Inflammatory macrophage treated with lipopolysaccharide for 4 hours (primary cell): ENCODE measurements around the gene ADNP2.
A peak's percentile ranks its signal among the peaks of the same experiment; 100 is the strongest.

Source experiments
- DNase-seq: peaks from one replicate; pipeline ENCODE4 v3.0.0-alpha.2; 2020

Gene ADNP2, protein sequence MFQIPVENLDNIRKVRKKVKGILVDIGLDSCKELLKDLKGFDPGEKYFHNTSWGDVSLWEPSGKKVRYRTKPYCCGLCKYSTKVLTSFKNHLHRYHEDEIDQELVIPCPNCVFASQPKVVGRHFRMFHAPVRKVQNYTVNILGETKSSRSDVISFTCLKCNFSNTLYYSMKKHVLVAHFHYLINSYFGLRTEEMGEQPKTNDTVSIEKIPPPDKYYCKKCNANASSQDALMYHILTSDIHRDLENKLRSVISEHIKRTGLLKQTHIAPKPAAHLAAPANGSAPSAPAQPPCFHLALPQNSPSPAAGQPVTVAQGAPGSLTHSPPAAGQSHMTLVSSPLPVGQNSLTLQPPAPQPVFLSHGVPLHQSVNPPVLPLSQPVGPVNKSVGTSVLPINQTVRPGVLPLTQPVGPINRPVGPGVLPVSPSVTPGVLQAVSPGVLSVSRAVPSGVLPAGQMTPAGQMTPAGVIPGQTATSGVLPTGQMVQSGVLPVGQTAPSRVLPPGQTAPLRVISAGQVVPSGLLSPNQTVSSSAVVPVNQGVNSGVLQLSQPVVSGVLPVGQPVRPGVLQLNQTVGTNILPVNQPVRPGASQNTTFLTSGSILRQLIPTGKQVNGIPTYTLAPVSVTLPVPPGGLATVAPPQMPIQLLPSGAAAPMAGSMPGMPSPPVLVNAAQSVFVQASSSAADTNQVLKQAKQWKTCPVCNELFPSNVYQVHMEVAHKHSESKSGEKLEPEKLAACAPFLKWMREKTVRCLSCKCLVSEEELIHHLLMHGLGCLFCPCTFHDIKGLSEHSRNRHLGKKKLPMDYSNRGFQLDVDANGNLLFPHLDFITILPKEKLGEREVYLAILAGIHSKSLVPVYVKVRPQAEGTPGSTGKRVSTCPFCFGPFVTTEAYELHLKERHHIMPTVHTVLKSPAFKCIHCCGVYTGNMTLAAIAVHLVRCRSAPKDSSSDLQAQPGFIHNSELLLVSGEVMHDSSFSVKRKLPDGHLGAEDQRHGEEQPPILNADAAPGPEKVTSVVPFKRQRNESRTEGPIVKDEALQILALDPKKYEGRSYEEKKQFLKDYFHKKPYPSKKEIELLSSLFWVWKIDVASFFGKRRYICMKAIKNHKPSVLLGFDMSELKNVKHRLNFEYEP

GRCh38 chr18:80108739-80109675, at the start of gene ADNP2:
Gene ADNP2 (plus strand): TSS chr18:80109262. CDS start chr18:80117543, 8,281 bp downstream.
- DNase-seq = peak; percentile 92

- DNase-seq = no peak
These were observed 49.1 kb upstream of the ADNP2 start for GRCh38 chr18:80059945-80060344.

GRCh38 chr18:80065705-80066104, 43.4 kb upstream of the ADNP2 start:
- DNase-seq = no peak

DNA sequence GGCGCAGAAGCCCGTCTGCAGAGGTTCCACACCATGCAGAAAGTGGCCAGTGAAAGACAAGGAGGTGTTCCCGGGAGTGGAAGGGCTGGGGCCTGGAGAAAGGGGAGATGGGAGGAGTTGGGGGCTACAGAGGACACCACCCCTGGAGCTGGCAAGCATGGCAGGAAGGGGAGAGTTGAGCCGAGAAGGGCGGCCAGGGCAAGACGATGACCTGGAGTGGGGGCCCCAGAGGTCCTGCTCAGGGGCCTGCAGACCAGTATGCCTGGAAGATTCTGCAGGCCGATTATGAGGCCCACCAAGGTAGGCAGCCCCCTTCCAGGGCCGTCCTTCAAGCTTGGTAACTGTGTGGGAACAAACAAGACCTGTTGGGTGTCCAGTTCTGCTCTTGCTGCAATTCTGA, 41.7 kb upstream of the ADNP2 start:
- no peak for DNase-seq

GRCh38 chr18:80067897-80068296, 41.2 kb upstream of the ADNP2 start:
- no peak for DNase-seq

- DNase-seq = no peak
These were observed 40.3 kb upstream of the ADNP2 start for GRCh38 chr18:80068571-80069272.

- no peak for DNase-seq
These were observed 38.2 kb upstream of the ADNP2 start for GRCh38 chr18:80070825-80071224.

DNA sequence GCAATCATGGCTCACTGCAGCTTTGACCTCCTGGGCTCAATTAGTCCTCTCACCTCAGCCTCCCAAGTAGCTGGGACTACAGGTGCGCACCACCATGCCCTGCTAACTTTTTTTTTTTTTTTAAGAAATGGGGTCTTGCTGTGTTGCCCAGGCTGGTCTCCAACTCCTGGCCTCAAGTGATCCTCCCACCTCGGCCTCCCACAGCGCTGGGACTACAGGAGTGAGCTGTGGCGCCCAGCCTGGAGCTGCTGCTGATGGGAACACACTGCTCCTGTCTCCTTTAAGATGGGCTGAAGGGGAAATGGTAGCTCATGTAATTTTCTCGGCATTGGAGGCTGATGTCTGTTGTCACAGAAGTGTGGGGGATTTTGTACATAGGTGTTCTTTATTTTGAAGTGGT, 34.9 kb upstream of the ADNP2 start:
- DNase-seq = no peak

GRCh38 chr18:80074697-80075096, 34.4 kb upstream of the ADNP2 start:
- DNase-seq = no peak

GRCh38 chr18:80075940-80076339, 33.1 kb upstream of the ADNP2 start:
- DNase-seq = no peak

GRCh38 chr18:80076379-80076778, 32.7 kb upstream of the ADNP2 start:
- no peak for DNase-seq

- DNase-seq = no peak
These were observed 31.2 kb upstream of the ADNP2 start for GRCh38 chr18:80077873-80078272.

DNA sequence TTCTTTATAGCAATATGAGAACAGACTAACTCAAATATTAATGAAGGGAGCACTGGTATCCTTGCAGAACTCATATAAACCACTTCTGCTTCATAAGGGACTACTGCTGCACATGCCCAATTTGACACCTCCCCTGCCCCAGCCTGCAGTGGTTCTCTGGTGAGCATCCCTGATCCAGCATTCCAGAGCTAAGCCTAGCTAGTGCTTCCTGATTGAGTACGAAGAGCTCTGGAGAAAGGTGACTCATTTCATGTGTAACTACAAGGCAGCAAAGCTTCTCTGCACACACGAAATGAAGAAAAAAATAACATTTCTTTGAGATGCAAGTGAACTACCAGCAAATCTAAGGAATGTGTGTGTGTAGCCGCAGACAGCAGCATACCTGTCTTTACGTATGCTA, 22.8 kb upstream of the ADNP2 start:
- no peak for DNase-seq

GRCh38 chr18:80088036-80088435, 21.0 kb upstream of the ADNP2 start:
- no peak for DNase-seq

DNA sequence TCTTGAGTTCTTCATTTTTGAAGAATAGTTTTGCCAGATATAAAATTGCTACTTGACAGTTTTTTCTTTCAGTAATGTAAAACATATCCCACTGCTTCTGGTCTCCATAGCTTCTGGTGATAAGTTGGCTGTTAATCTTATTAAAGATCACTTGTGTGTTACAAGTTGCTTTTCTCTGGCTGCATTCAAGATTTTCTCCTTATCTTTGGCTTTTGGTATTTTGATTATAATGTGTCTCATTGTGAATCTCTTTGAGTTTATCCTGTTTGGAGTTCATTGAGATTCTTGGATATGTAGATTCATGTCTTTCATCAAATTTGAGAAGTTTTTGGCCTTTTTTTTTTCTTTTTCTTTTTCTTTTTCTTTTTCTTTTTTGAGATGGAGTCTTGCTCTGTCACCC, 20.2 kb upstream of the ADNP2 start:
- no peak for DNase-seq

GRCh38 chr18:80095414-80095813, 13.6 kb upstream of the ADNP2 start:
- no peak for DNase-seq

DNA sequence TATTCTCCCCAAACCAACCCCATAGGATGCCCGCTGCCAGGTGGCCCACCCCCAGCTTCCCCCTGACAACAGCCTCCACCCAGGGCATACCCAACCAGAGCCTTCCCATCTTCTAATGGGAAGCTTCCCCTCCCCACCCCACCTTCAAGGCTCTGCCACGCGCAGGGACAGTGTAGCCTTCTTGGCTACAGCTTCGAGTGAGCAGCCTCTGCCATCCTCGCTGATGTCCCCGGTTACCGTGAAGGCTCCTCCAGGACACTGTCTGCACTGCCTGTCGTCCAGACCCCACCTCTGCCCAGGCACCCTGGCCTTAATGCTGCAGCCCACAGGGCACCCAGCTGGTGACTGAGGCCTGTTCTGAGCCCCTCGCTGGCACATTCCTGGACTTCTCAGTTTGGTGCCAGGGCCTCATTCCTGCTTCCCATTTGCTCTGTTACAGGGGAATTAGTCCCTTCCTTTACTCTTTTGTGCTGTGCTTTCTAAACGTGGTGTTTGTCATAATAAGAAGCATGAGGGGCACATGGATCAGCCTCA, 13.0 kb upstream of the ADNP2 start:
- no peak for DNase-seq

GRCh38 chr18:80097201-80097600, 11.9 kb upstream of the ADNP2 start:
- DNase-seq = no peak

DNA sequence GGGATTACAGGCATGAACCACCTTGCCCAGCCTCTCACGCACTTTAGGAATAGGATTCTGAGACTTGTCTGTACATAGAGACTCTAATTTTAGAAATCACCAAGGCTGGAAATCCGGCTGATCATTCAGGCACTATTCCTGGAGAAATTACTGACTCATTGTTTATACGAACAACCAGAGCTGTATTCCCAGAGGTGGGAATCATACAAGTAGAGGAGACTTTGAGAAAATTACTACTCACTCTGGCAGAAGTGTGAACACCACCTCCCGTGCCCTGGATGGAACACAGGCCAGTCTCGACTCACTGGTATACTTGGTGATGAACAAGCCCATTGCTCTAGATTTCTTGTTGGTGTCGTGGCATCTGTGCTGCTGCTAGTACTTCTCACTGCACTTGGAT, 5.8 kb upstream of the ADNP2 start:
- DNase-seq = no peak

GRCh38 chr18:80104364-80104779, 4.7 kb upstream of the ADNP2 start:
- DNase-seq = no peak
